DOHH2 (cell line): ENCODE results near the gene NKTR.

Experiments
- H3F3A ChIP-seq: fragments of 200-600 bp; sonication (generic), shearing (Covaris generic); 2 replicates; pipeline ENCODE4 v1.6.0; 2016; ENCODE audit warnings: antibody characterized with exemption, mild to moderate bottlenecking; ENCODE audit not compliant: control insufficient read depth, insufficient read depth
- H3K27ac ChIP-seq: fragments of 200-600 bp; sonication (generic); 2 replicates; pipeline ENCODE4 v1.5.1; 2014; ENCODE audit warnings: low read depth, mild to moderate bottlenecking, low read length, moderate library complexity
- H3K27me3 ChIP-seq: fragments of 200-600 bp; sonication (generic); 2 replicates; pipeline ENCODE4 v1.6.1; 2014; ENCODE audit warnings: mild to moderate bottlenecking, low read length, mixed read lengths; ENCODE audit not compliant: control insufficient read depth
- H3K36me3 ChIP-seq: fragments of 200-600 bp; sonication (generic); 2 replicates; pipeline ENCODE4 v1.6.1; 2014; ENCODE audit warnings: mild to moderate bottlenecking, low read length, moderate library complexity, mixed read lengths; ENCODE audit not compliant: control insufficient read depth
- H3K4me1 ChIP-seq: fragments of 200-600 bp; sonication (generic); 2 replicates; pipeline ENCODE4 v1.6.1; 2014; ENCODE audit warnings: mild to moderate bottlenecking, low read length, mixed read lengths; ENCODE audit not compliant: control insufficient read depth
- H3K4me2 ChIP-seq: fragments of 200-600 bp; sonication (generic); 2 replicates; pipeline ENCODE4 v1.6.0; 2014; ENCODE audit warnings: mild to moderate bottlenecking, low read length, moderate library complexity
- H3K4me3 ChIP-seq: fragments of 200-600 bp; sonication (generic); 2 replicates; pipeline ENCODE4 v1.5.1; 2014; ENCODE audit warnings: mild to moderate bottlenecking, low read length, mixed read lengths
- H3K79me2 ChIP-seq: fragments of 200-600 bp; sonication (generic); 2 replicates; pipeline ENCODE4 v1.6.1; 2014; ENCODE audit warnings: mild to moderate bottlenecking, low read length, mixed read lengths; ENCODE audit not compliant: control insufficient read depth
- H3K9me2 ChIP-seq: fragments of 200-600 bp; sonication (generic); replicated peaks from 2 replicates; pipeline ENCODE4 v1.6.1; 2014; ENCODE audit warnings: mild to moderate bottlenecking, low read length, mixed read lengths; ENCODE audit not compliant: control insufficient read depth
- H3K9me3 ChIP-seq: fragments of 200-600 bp; sonication (generic); 2 replicates; pipeline ENCODE4 v1.6.1; 2014; ENCODE audit warnings: antibody characterized with exemption, low read length, mixed read lengths; ENCODE audit not compliant: control insufficient read depth, insufficient read depth
- H4K20me1 ChIP-seq: fragments of 200-600 bp; sonication (generic); 2 replicates; pipeline ENCODE4 v1.6.0; 2014; ENCODE audit warnings: low read depth, mild to moderate bottlenecking, antibody characterized with exemption, low read length, moderate library complexity; ENCODE audit not compliant: control insufficient read depth, insufficient read depth
- CTCF ChIP-seq: fragments of 200-600 bp; sonication (generic); IDR thresholded peaks from one replicate; pipeline ENCODE4 v1.5.1; 2014; ENCODE audit warnings: antibody characterized with exemption, mild to moderate bottlenecking, low read depth, low read length; ENCODE audit not compliant: poor library complexity, severe bottlenecking
- EZH2phosphoT487 ChIP-seq: fragments of 200-600 bp; sonication (generic); IDR thresholded peaks from 2 replicates; pipeline ENCODE4 v1.6.1; 2017; ENCODE audit warnings: borderline replicate concordance, mild to moderate bottlenecking, antibody characterized with exemption, low read length, moderate library complexity, mixed read lengths

The NKTR gene

GRCh38 chr3:42682301-42683070 is 82.0 kb downstream of the NKTR start:
- Histone ChIP-seq H3K4me1 (no peaks in the 10 kb centered on the region), H3K9me3 (no peaks in the 10 kb centered on the region), H4K20me1 (no peaks in the 10 kb centered on the region), H3K4me3 (no peak overlapping the region), H3K27ac (no peak overlapping the region), H3K36me3 (no peaks in the 10 kb centered on the region), H3K79me2 (no peaks in the 10 kb centered on the region), H3K4me2 (no peak overlapping the region), H3K9me2 (no peaks in the 10 kb centered on the region), H3K27me3 (peaks cover 10% of the 10 kb centered on the region), H3F3A (no peaks in the 10 kb centered on the region)
- TF ChIP-seq CTCF (no peak), EZH2phosphoT487 (no peak)

- Histone ChIP-seq H3K27me3 (peaks cover 10% of the 10 kb centered on the region), H3K4me1 (no peaks in the 10 kb centered on the region), H3F3A (no peaks in the 10 kb centered on the region), H3K36me3 (no peaks in the 10 kb centered on the region), H3K9me3 (no peaks in the 10 kb centered on the region), H3K27ac (no peak overlapping the region), H3K4me2 (no peak overlapping the region), H4K20me1 (no peaks in the 10 kb centered on the region), H3K4me3 (no peak overlapping the region), H3K79me2 (no peaks in the 10 kb centered on the region), H3K9me2 (no peaks in the 10 kb centered on the region)
- no peak for TF ChIP-seq EZH2phosphoT487
- no peak for TF ChIP-seq CTCF
These were observed 83.6 kb downstream of the NKTR start for GRCh38 chr3:42683875-42684598.

GRCh38 chr3:42684632-42685362 is 84.3 kb downstream of the NKTR start:
- H3K27ac ChIP-seq, result no peak overlapping the region
- peaks cover 3% of the 10 kb centered on the region for H3K27me3 ChIP-seq
- H3K9me3 ChIP-seq, result no peaks in the 10 kb centered on the region
- H4K20me1 ChIP-seq, result no peaks in the 10 kb centered on the region
- H3K9me2 ChIP-seq, result no peaks in the 10 kb centered on the region
- H3F3A ChIP-seq, result no peaks in the 10 kb centered on the region
- TF ChIP-seq CTCF (no peak), EZH2phosphoT487 (no peak)
- H3K4me2 ChIP-seq, result no peak overlapping the region
- no peaks in the 10 kb centered on the region for H3K79me2 ChIP-seq
- no peaks in the 10 kb centered on the region for H3K36me3 ChIP-seq
- no peaks in the 10 kb centered on the region for H3K4me1 ChIP-seq
- no peak overlapping the region for H3K4me3 ChIP-seq
